IMR-90 (cell line): Measurements from ENCODE around the gene ANKRD65. TPM values are rescaled to one million over a fixed set of nuclear protein-coding genes. Genes with fewer than 3 reads are reported as not detected.

Experiments
- ATAC-seq: fragments of 200-7000 bp; cut with Tn5 transposase; 2 replicates; pipeline ENCODE4 v1.9.1; 2020; ENCODE audit warnings: low read depth, mild to moderate bottlenecking, moderate library complexity
- BruUV-seq: library from RNA; stranded (reverse); fragments of 400-500 nt; replicated peaks from 2 replicates; lab custom pipeline; 2021; lab: Mats Ljungman, UMichigan
- CTCF ChIA-PET: fragments of 300-600 bp; formaldehyde crosslinking; extraction: SDS; loops from one replicate; lab custom pipeline; 2021; ENCODE audit warnings: antibody characterized with exemption; lab: Yijun Ruan, JAX
- POLR2A ChIA-PET: fragments of 300-600 bp; sonication (Branson Sonifier 250); formaldehyde crosslinking; loops from one replicate; lab custom pipeline; 2022; ENCODE audit warnings: antibody characterized with exemption; ENCODE audit not compliant: unreplicated experiment; lab: Charles Lee
- DNase-seq: peaks from one replicate; pipeline ENCODE4 v3.0.0; 2013
- H2AFZ ChIP-seq: replicated peaks from 2 replicates; pipeline ENCODE3; 2013; ENCODE audit warnings: low read length, mild to moderate bottlenecking; ENCODE audit not compliant: poor library complexity
- H2AK5ac ChIP-seq: 2 replicates; pipeline ENCODE4 v1.6.1; 2013; ENCODE audit warnings: low read depth, low read length, inconsistent platforms
- H2AK9ac ChIP-seq: replicated peaks from 2 replicates; pipeline ENCODE3; 2013; ENCODE audit warnings: mild to moderate bottlenecking, low read depth, low read length, moderate library complexity; ENCODE audit not compliant: poor library complexity
- H2BK120ac ChIP-seq: 2 replicates; pipeline ENCODE4 v1.6.1; 2013; ENCODE audit warnings: low read depth, low read length, inconsistent platforms
- H2BK15ac ChIP-seq: 3 replicates; pipeline ENCODE4 v1.6.1; 2013; ENCODE audit warnings: low read depth, low read length, inconsistent platforms
- H2BK20ac ChIP-seq: 2 replicates; pipeline ENCODE4 v1.6.1; 2013; ENCODE audit warnings: low read depth, mild to moderate bottlenecking, inconsistent platforms, low read length, moderate library complexity
- H2BK5ac ChIP-seq: 2 replicates; pipeline ENCODE4 v1.6.1; 2013; ENCODE audit warnings: mild to moderate bottlenecking, low read depth, low read length, inconsistent platforms; ENCODE audit not compliant: poor library complexity, severe bottlenecking
- H3K14ac ChIP-seq: replicated peaks from 2 replicates; pipeline ENCODE4 v1.6.1; 2013; ENCODE audit warnings: low read depth, low read length, inconsistent platforms
- H3K18ac ChIP-seq: 2 replicates; pipeline ENCODE4 v1.6.1; 2013; ENCODE audit warnings: low read depth, low read length, control low read depth
- H3K23ac ChIP-seq: 2 replicates; pipeline ENCODE4 v1.6.1; 2013; ENCODE audit warnings: low read depth, low read length, inconsistent platforms
- H3K27ac ChIP-seq: 2 replicates; pipeline ENCODE4 v1.5.1; 2013; ENCODE audit warnings: mild to moderate bottlenecking, control low read depth, low read length; ENCODE audit not compliant: insufficient read depth
- H3K27me3 ChIP-seq: 2 replicates; pipeline ENCODE4 v1.6.1; 2013; ENCODE audit warnings: low read length; ENCODE audit not compliant: control insufficient read depth, insufficient read depth
- H3K36me3 ChIP-seq: 2 replicates; pipeline ENCODE4 v1.6.1; 2013; ENCODE audit warnings: low read length, mixed read lengths; ENCODE audit not compliant: control insufficient read depth, insufficient read depth
- H3K4ac ChIP-seq: 2 replicates; pipeline ENCODE4 v1.6.1; 2013; ENCODE audit warnings: low read depth, low read length, inconsistent platforms
- H3K4me1 ChIP-seq: 2 replicates; pipeline ENCODE4 v1.6.1; 2013; ENCODE audit warnings: low read length, mixed read lengths; ENCODE audit not compliant: control insufficient read depth, insufficient read depth
- H3K4me2 ChIP-seq: 2 replicates; pipeline ENCODE4 v1.6.1; 2013; ENCODE audit warnings: low read depth, mild to moderate bottlenecking, control low read depth, low read length, moderate library complexity
- H3K4me3 ChIP-seq: 2 replicates; pipeline ENCODE4 v1.5.1; 2013; ENCODE audit warnings: low read depth, mild to moderate bottlenecking, control low read depth, low read length, moderate library complexity; ENCODE audit not compliant: insufficient read depth
- H3K56ac ChIP-seq: 2 replicates; pipeline ENCODE4 v1.6.1; 2013; ENCODE audit warnings: low read length, inconsistent platforms; ENCODE audit not compliant: insufficient read depth; ENCODE audit errors: extremely low read depth
- H3K79me1 ChIP-seq, 2 experiments: 2 replicates each; pipeline ENCODE4 v1.6.1; 2013; ENCODE audit warnings: low read length in 2 of 2, inconsistent platforms in 1 of 2, low read depth in 1 of 2
- H3K9ac ChIP-seq: 2 replicates; pipeline ENCODE4 v1.6.1; 2013; ENCODE audit warnings: low read depth, low read length, control low read depth
- H3K9me1 ChIP-seq: 2 replicates; pipeline ENCODE4 v1.6.1; 2013; ENCODE audit warnings: low read length, inconsistent platforms; ENCODE audit not compliant: insufficient read depth
- H3K9me3 ChIP-seq: 2 replicates; pipeline ENCODE4 v1.6.1; 2013; ENCODE audit warnings: low read length; ENCODE audit not compliant: control insufficient read depth, insufficient read depth
- H4K20me1 ChIP-seq: 2 replicates; pipeline ENCODE4 v1.6.1; 2013; ENCODE audit warnings: low read length, inconsistent platforms; ENCODE audit not compliant: insufficient read depth
- H4K5ac ChIP-seq: 2 replicates; pipeline ENCODE4 v1.6.1; 2013; ENCODE audit warnings: mild to moderate bottlenecking, low read depth, low read length, control low read depth
- H4K8ac ChIP-seq, 2 experiments: 2 replicates each; pipeline ENCODE4 v1.6.1; 2013; ENCODE audit warnings: low read depth in 2 of 2, low read length in 2 of 2, control low read depth in 1 of 2, inconsistent platforms in 1 of 2
- H4K91ac ChIP-seq: 2 replicates; pipeline ENCODE4 v1.6.1; 2013; ENCODE audit warnings: low read depth, low read length, inconsistent platforms; ENCODE audit not compliant: insufficient read depth
- BHLHE40 ChIP-seq: fragments of 150-350 bp; IDR thresholded peaks from 2 replicates; pipeline ENCODE4 v1.6.1; 2016; ENCODE audit warnings: mild to moderate bottlenecking, low read depth, low read length
- CEBPB ChIP-seq: IDR thresholded peaks from 2 replicates; pipeline ENCODE4 v1.6.1; 2012; ENCODE audit warnings: low read depth, low read length, improper control_type of control experiment
- CHD1 ChIP-seq: IDR thresholded peaks from 2 replicates; pipeline ENCODE4 v1.6.1; 2012; ENCODE audit warnings: low read depth, low read length, improper control_type of control experiment
- CTCF ChIP-seq: conservative IDR thresholded peaks from 2 replicates; pipeline ENCODE4 v1.5.1; 2012; ENCODE audit warnings: mild to moderate bottlenecking, low read depth, low read length, improper control_type of control experiment
- ELK1 ChIP-seq: fragments of 150-350 bp; IDR thresholded peaks from 2 replicates; pipeline ENCODE4 v1.6.1; 2016; ENCODE audit warnings: low read depth, mild to moderate bottlenecking, low read length, moderate library complexity, borderline replicate concordance
- FOS ChIP-seq: fragments of 150-350 bp; IDR thresholded peaks from 2 replicates; pipeline ENCODE4 v1.6.1; 2016; ENCODE audit warnings: low read depth, low read length
- MAFK ChIP-seq: IDR thresholded peaks from 2 replicates; pipeline ENCODE4 v1.6.1; 2012; ENCODE audit warnings: low read depth, low read length, improper control_type of control experiment
- MAZ ChIP-seq: IDR thresholded peaks from 2 replicates; pipeline ENCODE4 v1.6.1; 2012; ENCODE audit warnings: low read depth, mild to moderate bottlenecking, low read length, improper control_type of control experiment, moderate library complexity, borderline replicate concordance
- MXI1 ChIP-seq: IDR thresholded peaks from 2 replicates; pipeline ENCODE4 v1.6.1; 2012; ENCODE audit warnings: low read depth, mild to moderate bottlenecking, low read length, moderate library complexity, borderline replicate concordance
- NFE2L2 ChIP-seq: fragments of 150-350 bp; IDR thresholded peaks from 2 replicates; pipeline ENCODE4 v1.6.1; 2016; ENCODE audit warnings: low read depth, mild to moderate bottlenecking, low read length
- POLR2A ChIP-seq: IDR thresholded peaks from 2 replicates; pipeline ENCODE4 v1.6.1; 2012; ENCODE audit warnings: mild to moderate bottlenecking, low read depth, low read length
- RAD21 ChIP-seq: IDR thresholded peaks from 2 replicates; pipeline ENCODE4 v1.6.1; 2012; ENCODE audit warnings: low read length, improper control_type of control experiment
- RFX5 ChIP-seq: IDR thresholded peaks from 2 replicates; pipeline ENCODE4 v1.8.0; 2012; ENCODE audit warnings: low read depth, mild to moderate bottlenecking, low read length, moderate library complexity
- SMC3 ChIP-seq: fragments of 150-350 bp; IDR thresholded peaks from 2 replicates; pipeline ENCODE4 v1.6.1; 2016; ENCODE audit warnings: low read depth, mild to moderate bottlenecking, antibody characterized with exemption, low read length, moderate library complexity
- USF2 ChIP-seq: fragments of 150-350 bp; IDR thresholded peaks from 2 replicates; pipeline ENCODE4 v1.6.1; 2017; ENCODE audit warnings: mild to moderate bottlenecking, antibody characterized with exemption, low read length, low read depth
- WGBS, 2 experiments: methylation state at CpG; one replicate each; pipeline versions ENCODE4 v1.1.5 to v1.1.7; 2013; ENCODE audit warnings: missing lambda C conversion rate in 2 of 2; ENCODE audit not compliant: insufficient read length in 1 of 2; ENCODE audit errors: extremely low coverage in 2 of 2; 5-methylcytosine and 5-hydroxymethylcytosine counted together
- dilution Hi-C: fragments of 300-500 bp; cut with HindIII; formaldehyde crosslinking; loops from one replicate; pipeline ENCODE4 v1.14.3; 2018; ENCODE audit warnings: low sequenced_read_pairs; ENCODE audit not compliant: unreplicated experiment
- in situ Hi-C: fragments of 300-500 bp; cut with MboI; formaldehyde crosslinking; loops from 3 replicates; pipeline ENCODE4 v1.14.3; 2019; ENCODE audit warnings: low sequenced_read_pairs, inconsistent platforms, mixed read lengths
- intact Hi-C: fragments of 100-400 bp; cut with micrococcal nuclease; formaldehyde crosslinking; loops from 2 replicates; pipeline ENCODE4 v1.10.0; 2022
- polyA plus RNA-seq, 3 experiments: library from polyadenylated mRNA; depleted of rRNA; stranded (reverse); fragments of >200 nt; gene quantifications; 2 replicates each; pipeline ENCODE4 v1.2.3, GENCODE V29; 2012; ENCODE audit warnings: low replicate concordance in 1 of 3
- total RNA-seq: library from RNA; depleted of rRNA; stranded (reverse); fragments of >200 nt; gene quantifications from 2 replicates; pipeline ENCODE4 v1.2.3, GENCODE V29; 2012

Gene ANKRD65
- total and polyA plus RNA-seq, 2 of the 4 experiments (the other 2 are of a cell fraction) = 0.09 TPM; not detected in 1

- Histone ChIP-seq H4K20me1 (no peaks in the 10 kb centered on the region), H3K4me1 (peaks cover 16% of the 10 kb centered on the region; the same call in 1 of the 2 replicates), H4K5ac (no peak overlapping the region), H3K27me3 (no peaks in the 10 kb centered on the region; the same call in 1 of the 2 replicates), H2BK15ac (no peak overlapping the region), H2BK120ac (no peak overlapping the region), H4K91ac (no peak overlapping the region), H2AFZ (peak overlapping the region; percentile 92), H3K14ac (no peak overlapping the region), H2BK5ac (no peak overlapping the region), H3K9ac (no peak overlapping the region), H3K4ac (no peak overlapping the region), H2AK5ac (no peak overlapping the region), H3K56ac (no peak overlapping the region), H3K36me3 (no peaks in the 10 kb centered on the region), H2BK20ac (no peak overlapping the region), H3K27ac (no peak overlapping the region), H3K4me3 (peak overlapping the region; percentile 57), H3K79me1 (0 out of 4 replicates have a peak, but pooled peaks cover 0 to 3% of the 10 kb centered on the region in 2 experiments), H2AK9ac (peak overlapping the region; percentile 37), H4K8ac (no peak overlapping the region; a peak in 1 of 4 replicates), H3K9me1 (0 out of 2 replicates have a peak, but pooled peaks cover 7% of the 10 kb centered on the region), H3K18ac (no peak overlapping the region), H3K4me2 (peak overlapping the region; percentile 71), H3K23ac (peak overlapping the region; percentile 38; the same call in 1 of the 2 replicates), H3K9me3 (no peaks in the 10 kb centered on the region)
- ATAC-seq (no peak), DNase-seq (no peak)
- dilution Hi-C loops (no loop called here), intact Hi-C loops (no loop called here), in situ Hi-C loops (no loop called here)
- BruUV-seq = no TSS peak
- CTCF ChIA-PET = no interaction called here
- 62% methylated on average over 11 of the region's 40 CpGs; no CpG with 5 or more reads in 1 of the 2 experiments for WGBS, 2 experiments
- POLR2A ChIA-PET = no interaction called here
- TF ChIP-seq CEBPB (no peak), RAD21 (no peak), MXI1 (no peak), SMC3 (no peak), CHD1 (no peak), NFE2L2 (no peak), FOS (no peak), USF2 (no peak), MAFK (no peak), CTCF (no peak), ELK1 (no peak), MAZ (no peak), POLR2A (no peak), BHLHE40 (no peak), RFX5 (no peak)
Observed at GRCh38 chr1:1435911-1436629, 15.0 kb upstream of the ANKRD65 start.
